ENCODE results near the gene TYMS.
A peak's percentile ranks its signal among the peaks of the same experiment; 100 is the strongest.

Gene TYMS

GRCh38 chr18:658001-658946 lies 821 bp downstream of the TYMS start:
- peak overlapping the region; percentile 99 for H3K56ac ChIP-seq (ENCODE audit: low read length)
- peaks cover 16% of the 10 kb centered on the region for H3K79me1 ChIP-seq (ENCODE audit: low read length)
- H3K27me3 ChIP-seq (ENCODE audit: insufficient read depth, low read length, poor library complexity) = no peaks in the 10 kb centered on the region
- H4K5ac ChIP-seq (ENCODE audit: low read length) = no peak overlapping the region
- no CpG with 5 or more reads among the region's 72 CpGs for WGBS (ENCODE audit: extremely low coverage, insufficient coverage, low lambda C conversion rate)
- H3K18ac ChIP-seq (ENCODE audit: low read length) = peak overlapping the region; percentile 82
- no peak overlapping the region for H2BK15ac ChIP-seq (replicated peaks; ENCODE audit: low read depth)
- peak overlapping the region; percentile 98 for H3K27ac ChIP-seq (ENCODE audit: low read depth, low read length)
- peak overlapping the region; percentile 89 for H3K23ac ChIP-seq (ENCODE audit: low read length)
- H3K4ac ChIP-seq (ENCODE audit: low read depth, low read length) = peak overlapping the region; percentile 92
- H4K8ac ChIP-seq (ENCODE audit: low read depth, low read length) = no peak overlapping the region
- peak; percentile 96 for DNase-seq
- H2BK120ac ChIP-seq (ENCODE audit: low read depth, low read length) = no peak overlapping the region
- peak overlapping the region; percentile 90 for H2BK5ac ChIP-seq (ENCODE audit: low read length)
- no peak overlapping the region for H2AK5ac ChIP-seq (ENCODE audit: low read length)
- H3K4me3 ChIP-seq (ENCODE audit: low read length) = peak overlapping the region; percentile 91
- peak overlapping the region; percentile 71 for H3K4me2 ChIP-seq (ENCODE audit: low read length)
- peak overlapping the region; percentile 99 for H3K9ac ChIP-seq (ENCODE audit: low read length)
- H3K4me1 ChIP-seq (ENCODE audit: control insufficient read depth, low read depth, low read length) = peaks cover 2% of the 10 kb centered on the region
- peaks cover 21% of the 10 kb centered on the region for H3K79me2 ChIP-seq (ENCODE audit: control insufficient read depth, insufficient read depth, low read length)
- H3K36me3 ChIP-seq (ENCODE audit: control insufficient read depth, insufficient read depth, low read length) = peaks cover 9% of the 10 kb centered on the region

- Histone ChIP-seq H2BK15ac (replicated peaks; ENCODE audit: low read depth) (no peak overlapping the region), H3K27ac (ENCODE audit: low read depth, low read length) (no peak overlapping the region), H3K4ac (ENCODE audit: low read depth, low read length) (peak overlapping the region; percentile 77), H3K4me1 (ENCODE audit: control insufficient read depth, low read depth, low read length) (peaks cover 2% of the 10 kb centered on the region), H3K23ac (ENCODE audit: low read length) (no peak overlapping the region), H2AK5ac (ENCODE audit: low read length) (no peak overlapping the region), H4K8ac (ENCODE audit: low read depth, low read length) (no peak overlapping the region), H2BK5ac (ENCODE audit: low read length) (no peak overlapping the region), H3K36me3 (ENCODE audit: control insufficient read depth, insufficient read depth, low read length) (peaks cover 9% of the 10 kb centered on the region), H3K79me2 (ENCODE audit: control insufficient read depth, insufficient read depth, low read length) (peaks cover 21% of the 10 kb centered on the region), H4K5ac (ENCODE audit: low read length) (no peak overlapping the region), H3K27me3 (ENCODE audit: insufficient read depth, low read length, poor library complexity) (no peaks in the 10 kb centered on the region), H3K79me1 (ENCODE audit: low read length) (peaks cover 16% of the 10 kb centered on the region), H3K4me3 (ENCODE audit: low read length) (peak overlapping the region; percentile 91), H2BK120ac (ENCODE audit: low read depth, low read length) (no peak overlapping the region), H3K18ac (ENCODE audit: low read length) (peak overlapping the region; percentile 82), H3K9ac (ENCODE audit: low read length) (peak overlapping the region; percentile 99), H3K56ac (ENCODE audit: low read length) (peak overlapping the region; percentile 99), H3K4me2 (ENCODE audit: low read length) (peak overlapping the region; percentile 71)
- DNase-seq = no peak
- no CpG with 5 or more reads among the region's 10 CpGs for WGBS (ENCODE audit: extremely low coverage, insufficient coverage, low lambda C conversion rate)
Measured at GRCh38 chr18:658947-659533, 1.6 kb downstream of the TYMS start.

GRCh38 chr18:659597-659996 lies 2.1 kb downstream of the TYMS start:
- Histone ChIP-seq H2AK5ac (ENCODE audit: low read length) (no peak overlapping the region), H3K27ac (ENCODE audit: low read depth, low read length) (no peak overlapping the region), H3K23ac (ENCODE audit: low read length) (no peak overlapping the region), H2BK15ac (replicated peaks; ENCODE audit: low read depth) (no peak overlapping the region), H3K56ac (ENCODE audit: low read length) (no peak overlapping the region), H3K4me2 (ENCODE audit: low read length) (no peak overlapping the region), H3K4me3 (ENCODE audit: low read length) (no peak overlapping the region), H3K36me3 (ENCODE audit: control insufficient read depth, insufficient read depth, low read length) (peaks cover 9% of the 10 kb centered on the region), H3K9ac (ENCODE audit: low read length) (no peak overlapping the region), H3K18ac (ENCODE audit: low read length) (no peak overlapping the region), H2BK120ac (ENCODE audit: low read depth, low read length) (no peak overlapping the region), H3K4me1 (ENCODE audit: control insufficient read depth, low read depth, low read length) (peaks cover 2% of the 10 kb centered on the region), H2BK5ac (ENCODE audit: low read length) (no peak overlapping the region), H3K27me3 (ENCODE audit: insufficient read depth, low read length, poor library complexity) (no peaks in the 10 kb centered on the region), H4K8ac (ENCODE audit: low read depth, low read length) (no peak overlapping the region), H3K79me1 (ENCODE audit: low read length) (peaks cover 16% of the 10 kb centered on the region), H3K4ac (ENCODE audit: low read depth, low read length) (no peak overlapping the region), H4K5ac (ENCODE audit: low read length) (no peak overlapping the region), H3K79me2 (ENCODE audit: control insufficient read depth, insufficient read depth, low read length) (peaks cover 21% of the 10 kb centered on the region)
- no peak for DNase-seq
- no CpG with 5 or more reads among the region's 6 CpGs for WGBS (ENCODE audit: extremely low coverage, insufficient coverage, low lambda C conversion rate)

GRCh38 chr18:662197-662596 lies 4.7 kb downstream of the TYMS start:
- Histone ChIP-seq H3K4me3 (ENCODE audit: low read length) (no peak overlapping the region), H3K27ac (ENCODE audit: low read depth, low read length) (no peak overlapping the region), H3K9ac (ENCODE audit: low read length) (no peak overlapping the region), H3K4me2 (ENCODE audit: low read length) (no peak overlapping the region), H3K23ac (ENCODE audit: low read length) (no peak overlapping the region), H4K5ac (ENCODE audit: low read length) (no peak overlapping the region), H2BK15ac (replicated peaks; ENCODE audit: low read depth) (no peak overlapping the region), H3K79me1 (ENCODE audit: low read length) (peaks cover 16% of the 10 kb centered on the region), H4K8ac (ENCODE audit: low read depth, low read length) (no peak overlapping the region), H3K4ac (ENCODE audit: low read depth, low read length) (no peak overlapping the region), H3K27me3 (ENCODE audit: insufficient read depth, low read length, poor library complexity) (no peaks in the 10 kb centered on the region), H3K36me3 (ENCODE audit: control insufficient read depth, insufficient read depth, low read length) (peaks cover 9% of the 10 kb centered on the region), H2BK5ac (ENCODE audit: low read length) (no peak overlapping the region), H2BK120ac (ENCODE audit: low read depth, low read length) (no peak overlapping the region), H3K79me2 (ENCODE audit: control insufficient read depth, insufficient read depth, low read length) (peaks cover 28% of the 10 kb centered on the region), H3K18ac (ENCODE audit: low read length) (no peak overlapping the region), H3K56ac (ENCODE audit: low read length) (no peak overlapping the region), H2AK5ac (ENCODE audit: low read length) (no peak overlapping the region), H3K4me1 (ENCODE audit: control insufficient read depth, low read depth, low read length) (peaks cover 2% of the 10 kb centered on the region)
- no CpG with 5 or more reads among the region's 4 CpGs for WGBS (ENCODE audit: extremely low coverage, insufficient coverage, low lambda C conversion rate)
- DNase-seq = no peak

GRCh38 chr18:666177-666576 lies 8.7 kb downstream of the TYMS start:
- no CpG with 5 or more reads among the region's 8 CpGs for WGBS (ENCODE audit: extremely low coverage, insufficient coverage, low lambda C conversion rate)

More at GRCh38 chr18:666177-666576, 8.7 kb downstream of the TYMS start:
- Histone ChIP-seq H2BK15ac (replicated peaks; ENCODE audit: low read depth) (no peak overlapping the region), H3K79me2 (ENCODE audit: control insufficient read depth, insufficient read depth, low read length) (peaks cover 10% of the 10 kb centered on the region), H2AK5ac (ENCODE audit: low read length) (no peak overlapping the region), H3K18ac (ENCODE audit: low read length) (no peak overlapping the region), H3K4me3 (ENCODE audit: low read length) (no peak overlapping the region), H4K5ac (ENCODE audit: low read length) (no peak overlapping the region), H3K4me1 (ENCODE audit: control insufficient read depth, low read depth, low read length) (no peaks in the 10 kb centered on the region), H2BK120ac (ENCODE audit: low read depth, low read length) (no peak overlapping the region), H3K56ac (ENCODE audit: low read length) (no peak overlapping the region), H3K9ac (ENCODE audit: low read length) (no peak overlapping the region), H3K23ac (ENCODE audit: low read length) (no peak overlapping the region), H3K27ac (ENCODE audit: low read depth, low read length) (no peak overlapping the region), H4K8ac (ENCODE audit: low read depth, low read length) (no peak overlapping the region), H3K79me1 (ENCODE audit: low read length) (peaks cover 7% of the 10 kb centered on the region), H2BK5ac (ENCODE audit: low read length) (no peak overlapping the region), H3K4me2 (ENCODE audit: low read length) (no peak overlapping the region), H3K4ac (ENCODE audit: low read depth, low read length) (no peak overlapping the region), H3K27me3 (ENCODE audit: insufficient read depth, low read length, poor library complexity) (no peaks in the 10 kb centered on the region), H3K36me3 (ENCODE audit: control insufficient read depth, insufficient read depth, low read length) (peaks cover 9% of the 10 kb centered on the region)
- DNase-seq = peak; percentile 38
